HEK293 (cell line): Measurements from ENCODE around the gene RIC3.

ENCODE experiments used
- CTCF ChIA-PET: fragments of 350-600 bp; formaldehyde crosslinking; extraction: SDS; loops from one replicate; lab custom pipeline; 2021; ENCODE audit warnings: antibody characterized with exemption; lab: Yijun Ruan, JAX
- POLR2A ChIA-PET: fragments of 300-600 bp; formaldehyde crosslinking; extraction: SDS; loops from one replicate; lab custom pipeline; 2020; ENCODE audit warnings: antibody characterized with exemption, inconsistent platforms; lab: Yijun Ruan, JAX
- H3K27ac ChIP-seq: fragments of 200-500 bp; sonication (Bioruptor generic); 2 replicates; pipeline ENCODE4 v1.5.1; 2014; ENCODE audit warnings: low read depth, low read length, control low read depth, inconsistent platforms; ENCODE audit errors: extremely low read depth
- H3K36me3 ChIP-seq, 2 experiments: fragments of 200-500 bp in 1 of 2; sonication (Bioruptor generic) in 1 of 2; 1 replicate in 1 of 2; 2 replicates in 1 of 2; pipeline ENCODE4 v1.5.1; 2014 to 2017; ENCODE audit warnings: inconsistent platforms in 2 of 2, low read length in 2 of 2; ENCODE audit not compliant: control insufficient read depth in 2 of 2, insufficient read depth in 1 of 2
- H3K4me1 ChIP-seq: fragments of 200-500 bp; sonication (Bioruptor generic); 2 replicates; pipeline ENCODE4 v1.5.1; 2014; ENCODE audit warnings: mild to moderate bottlenecking, low read length, inconsistent platforms; ENCODE audit not compliant: control insufficient read depth, insufficient read depth
- H3K4me3 ChIP-seq: 2 replicates; pipeline ENCODE4 v1.5.1; 2011; ENCODE audit warnings: low read depth, mild to moderate bottlenecking, control low read depth, low read length, moderate library complexity
- H3K9me3 ChIP-seq: fragments of 200-500 bp; sonication (Bioruptor generic); 2 replicates; pipeline ENCODE4 v1.5.1; 2014; ENCODE audit warnings: low read depth, low read length, inconsistent platforms; ENCODE audit not compliant: control insufficient read depth, insufficient read depth
- GLIS1 ChIP-seq: fragments of 450-650 bp; formaldehyde crosslinking; IDR thresholded peaks from 2 replicates; pipeline ENCODE4 v1.5.1; 2016; ENCODE audit warnings: missing biosample characterization, missing genetic modification characterization
- HOXC10 ChIP-seq: sonication (generic); formaldehyde crosslinking; IDR thresholded peaks from 2 replicates; pipeline ENCODE4 v1.8.1; 2023; ENCODE audit warnings: mild to moderate bottlenecking, missing genetic modification reagents
- ZFP37 ChIP-seq: fragments of 450-650 bp; formaldehyde crosslinking; IDR thresholded peaks from 2 replicates; pipeline ENCODE4 v1.5.1; 2016; ENCODE audit warnings: missing biosample characterization, missing genetic modification characterization
- ZNF16 ChIP-seq: fragments of 450-650 bp; formaldehyde crosslinking; IDR thresholded peaks from 2 replicates; pipeline ENCODE4 v1.5.1; 2016; ENCODE audit warnings: low read depth, missing biosample characterization, missing genetic modification characterization
- ZNF274 ChIP-seq, 2 experiments: fragments of 200-500 bp in 1 of 2; fragments of 450-650 bp in 1 of 2; sonication (Bioruptor generic) in 1 of 2; formaldehyde crosslinking in 1 of 2; IDR thresholded peaks; 2 replicates each; pipeline versions ENCODE4 v1.5.1 to v1.6.1; 2014 to 2016; ENCODE audit warnings: borderline replicate concordance in 1 of 2, inconsistent platforms in 1 of 2, low read length in 1 of 2, missing biosample characterization in 1 of 2, missing genetic modification characterization in 1 of 2
- ZNF311 ChIP-seq: fragments of 450-650 bp; formaldehyde crosslinking; IDR thresholded peaks from 2 replicates; pipeline ENCODE4 v1.5.1; 2017; ENCODE audit warnings: missing biosample characterization, missing genetic modification characterization, borderline replicate concordance
- ZNF404 ChIP-seq: fragments of 450-650 bp; formaldehyde crosslinking; IDR thresholded peaks from 2 replicates; pipeline ENCODE4 v1.5.1; 2017; ENCODE audit warnings: missing biosample characterization, missing genetic modification characterization
- ZNF548 ChIP-seq: fragments of 450-650 bp; formaldehyde crosslinking; IDR thresholded peaks from 2 replicates; pipeline ENCODE4 v1.5.1; 2016; ENCODE audit warnings: missing biosample characterization, missing genetic modification characterization
- ZNF624 ChIP-seq: fragments of 450-650 bp; formaldehyde crosslinking; IDR thresholded peaks from 2 replicates; pipeline ENCODE4 v1.5.1; 2017; ENCODE audit warnings: missing biosample characterization, missing genetic modification characterization
- ZNF664 ChIP-seq: fragments of 450-650 bp; formaldehyde crosslinking; IDR thresholded peaks from 2 replicates; pipeline ENCODE4 v1.5.1; 2016; ENCODE audit warnings: missing biosample characterization, missing genetic modification characterization
- ZSCAN23 ChIP-seq: fragments of 450-650 bp; formaldehyde crosslinking; IDR thresholded peaks from 2 replicates; pipeline ENCODE4 v1.5.1; 2016; ENCODE audit warnings: missing biosample characterization, missing genetic modification characterization
- TF ChIP-seq, protein P1 (sequence below): fragments of 450-650 bp; formaldehyde crosslinking; IDR thresholded peaks from 2 replicates; pipeline ENCODE4 v1.5.1; 2017; ENCODE audit warnings: missing biosample characterization, missing genetic modification characterization
- TF ChIP-seq, protein P2 (sequence below): fragments of 450-650 bp; formaldehyde crosslinking; IDR thresholded peaks from 2 replicates; pipeline ENCODE4; 2016; ENCODE audit warnings: missing biosample characterization, missing genetic modification characterization
- TF ChIP-seq, protein P3 (sequence below): fragments of 450-650 bp; formaldehyde crosslinking; conservative IDR thresholded peaks from 2 replicates; pipeline ENCODE4 v1.5.1; 2016; ENCODE audit warnings: low read depth, missing biosample characterization, missing genetic modification characterization
- TF ChIP-seq, protein P4 (sequence below): fragments of 450-650 bp; formaldehyde crosslinking; IDR thresholded peaks from 2 replicates; pipeline ENCODE4 v1.5.0; 2017; ENCODE audit warnings: missing biosample characterization, missing genetic modification characterization, borderline replicate concordance
- TF ChIP-seq, protein P5 (sequence below): sonication (generic); formaldehyde crosslinking; IDR thresholded peaks from 2 replicates; pipeline ENCODE4 v1.8.1; 2022; ENCODE audit warnings: mild to moderate bottlenecking, moderate library complexity, missing genetic modification reagents

Gene RIC3

DNA sequence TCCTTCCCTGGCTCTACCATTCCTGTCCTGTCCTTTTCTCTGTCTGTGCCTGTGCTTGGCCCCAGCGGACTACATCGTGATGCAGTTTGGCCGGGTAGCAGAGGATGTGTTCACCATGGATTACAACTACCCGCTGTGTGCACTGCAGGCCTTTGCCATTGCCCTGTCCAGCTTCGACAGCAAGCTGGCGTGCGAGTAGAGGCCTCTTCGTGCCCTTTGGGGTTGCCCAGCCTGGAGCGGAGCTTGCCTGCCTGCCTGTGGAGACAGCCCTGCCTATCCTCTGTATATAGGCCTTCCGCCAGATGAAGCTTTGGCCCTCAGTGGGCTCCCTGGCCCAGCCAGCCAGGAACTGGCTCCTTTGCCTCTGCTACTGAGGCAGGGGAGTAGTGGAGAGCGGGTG, 67.4 kb downstream of the RIC3 start:
- ChIA-PET POLR2A (no interaction called here), CTCF (interaction anchor here (0.6 to 19.6 kb wide), 4 partner anchors 13 to 94 kb away, joined by 3 to 532 read pairs (median 230); no protein-coding TSS in a partner anchor)
- Histone ChIP-seq H3K9me3 (no peaks in the 10 kb centered on the region), H3K4me3 (no peak overlapping the region), H3K27ac (no peak overlapping the region), H3K4me1 (no peaks in the 10 kb centered on the region), H3K36me3 (peaks cover 0 to 100% of the 10 kb centered on the region in 2 experiments; a peak in 1 of 3 replicates)
- TF ChIP-seq HOXC10 (CRISPR knock-in tag) (no peak), ZNF624 (tag by site-specific recombination) (no peak), ZNF16 (tag by site-specific recombination) (no peak), ZNF404 (tag by site-specific recombination) (no peak), ZNF664 (no peak), ZSCAN23 (no peak), ZNF311 (tag by site-specific recombination) (no peak), GLIS1 (tag by site-specific recombination) (no peak), ZNF274 (IDR thresholded peaks at IDR 0.05; ENCODE audit: low read length) (no peak), ZNF274 (tag by site-specific recombination; IDR thresholded peaks at IDR 0.05; ENCODE audit: borderline replicate concordance) (no peak), ZFP37 (tag by site-specific recombination) (no peak), ZNF548 (tag by site-specific recombination) (no peak)
- TF ChIP-seq, protein P1, sequence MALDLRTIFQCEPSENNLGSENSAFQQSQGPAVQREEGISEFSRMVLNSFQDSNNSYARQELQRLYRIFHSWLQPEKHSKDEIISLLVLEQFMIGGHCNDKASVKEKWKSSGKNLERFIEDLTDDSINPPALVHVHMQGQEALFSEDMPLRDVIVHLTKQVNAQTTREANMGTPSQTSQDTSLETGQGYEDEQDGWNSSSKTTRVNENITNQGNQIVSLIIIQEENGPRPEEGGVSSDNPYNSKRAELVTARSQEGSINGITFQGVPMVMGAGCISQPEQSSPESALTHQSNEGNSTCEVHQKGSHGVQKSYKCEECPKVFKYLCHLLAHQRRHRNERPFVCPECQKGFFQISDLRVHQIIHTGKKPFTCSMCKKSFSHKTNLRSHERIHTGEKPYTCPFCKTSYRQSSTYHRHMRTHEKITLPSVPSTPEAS (tag by site-specific recombination) = no peak
- TF ChIP-seq, protein P2, sequence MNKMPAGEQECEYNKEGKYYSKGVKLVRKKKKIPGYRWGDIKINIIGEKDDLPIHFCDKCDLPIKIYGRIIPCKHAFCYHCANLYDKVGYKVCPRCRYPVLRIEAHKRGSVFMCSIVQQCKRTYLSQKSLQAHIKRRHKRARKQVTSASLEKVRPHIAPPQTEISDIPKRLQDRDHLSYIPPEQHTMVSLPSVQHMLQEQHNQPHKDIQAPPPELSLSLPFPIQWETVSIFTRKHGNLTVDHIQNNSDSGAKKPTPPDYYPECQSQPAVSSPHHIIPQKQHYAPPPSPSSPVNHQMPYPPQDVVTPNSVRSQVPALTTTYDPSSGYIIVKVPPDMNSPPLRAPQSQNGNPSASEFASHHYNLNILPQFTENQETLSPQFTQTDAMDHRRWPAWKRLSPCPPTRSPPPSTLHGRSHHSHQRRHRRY (tag by site-specific recombination) = no peak
- TF ChIP-seq, protein P3, sequence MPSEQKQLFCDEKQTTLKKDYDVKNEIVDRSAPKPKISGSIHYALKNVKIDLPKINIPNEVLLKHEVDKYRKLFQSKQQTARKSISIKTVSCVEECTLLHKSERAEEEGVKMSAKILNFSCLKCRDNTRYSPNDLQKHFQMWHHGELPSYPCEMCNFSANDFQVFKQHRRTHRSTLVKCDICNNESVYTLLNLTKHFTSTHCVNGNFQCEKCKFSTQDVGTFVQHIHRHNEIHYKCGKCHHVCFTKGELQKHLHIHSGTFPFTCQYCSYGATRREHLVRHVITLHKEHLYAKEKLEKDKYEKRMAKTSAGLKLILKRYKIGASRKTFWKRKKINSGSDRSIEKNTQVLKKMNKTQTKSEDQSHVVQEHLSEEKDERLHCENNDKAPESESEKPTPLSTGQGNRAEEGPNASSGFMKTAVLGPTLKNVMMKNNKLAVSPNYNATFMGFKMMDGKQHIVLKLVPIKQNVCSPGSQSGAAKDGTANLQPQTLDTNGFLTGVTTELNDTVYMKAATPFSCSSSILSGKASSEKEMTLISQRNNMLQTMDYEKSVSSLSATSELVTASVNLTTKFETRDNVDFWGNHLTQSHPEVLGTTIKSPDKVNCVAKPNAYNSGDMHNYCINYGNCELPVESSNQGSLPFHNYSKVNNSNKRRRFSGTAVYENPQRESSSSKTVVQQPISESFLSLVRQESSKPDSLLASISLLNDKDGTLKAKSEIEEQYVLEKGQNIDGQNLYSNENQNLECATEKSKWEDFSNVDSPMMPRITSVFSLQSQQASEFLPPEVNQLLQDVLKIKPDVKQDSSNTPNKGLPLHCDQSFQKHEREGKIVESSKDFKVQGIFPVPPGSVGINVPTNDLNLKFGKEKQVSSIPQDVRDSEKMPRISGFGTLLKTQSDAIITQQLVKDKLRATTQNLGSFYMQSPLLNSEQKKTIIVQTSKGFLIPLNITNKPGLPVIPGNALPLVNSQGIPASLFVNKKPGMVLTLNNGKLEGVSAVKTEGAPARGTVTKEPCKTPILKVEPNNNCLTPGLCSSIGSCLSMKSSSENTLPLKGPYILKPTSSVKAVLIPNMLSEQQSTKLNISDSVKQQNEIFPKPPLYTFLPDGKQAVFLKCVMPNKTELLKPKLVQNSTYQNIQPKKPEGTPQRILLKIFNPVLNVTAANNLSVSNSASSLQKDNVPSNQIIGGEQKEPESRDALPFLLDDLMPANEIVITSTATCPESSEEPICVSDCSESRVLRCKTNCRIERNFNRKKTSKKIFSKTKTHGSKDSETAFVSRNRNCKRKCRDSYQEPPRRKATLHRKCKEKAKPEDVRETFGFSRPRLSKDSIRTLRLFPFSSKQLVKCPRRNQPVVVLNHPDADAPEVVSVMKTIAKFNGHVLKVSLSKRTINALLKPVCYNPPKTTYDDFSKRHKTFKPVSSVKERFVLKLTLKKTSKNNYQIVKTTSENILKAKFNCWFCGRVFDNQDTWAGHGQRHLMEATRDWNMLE = no peak
- TF ChIP-seq, protein P4, sequence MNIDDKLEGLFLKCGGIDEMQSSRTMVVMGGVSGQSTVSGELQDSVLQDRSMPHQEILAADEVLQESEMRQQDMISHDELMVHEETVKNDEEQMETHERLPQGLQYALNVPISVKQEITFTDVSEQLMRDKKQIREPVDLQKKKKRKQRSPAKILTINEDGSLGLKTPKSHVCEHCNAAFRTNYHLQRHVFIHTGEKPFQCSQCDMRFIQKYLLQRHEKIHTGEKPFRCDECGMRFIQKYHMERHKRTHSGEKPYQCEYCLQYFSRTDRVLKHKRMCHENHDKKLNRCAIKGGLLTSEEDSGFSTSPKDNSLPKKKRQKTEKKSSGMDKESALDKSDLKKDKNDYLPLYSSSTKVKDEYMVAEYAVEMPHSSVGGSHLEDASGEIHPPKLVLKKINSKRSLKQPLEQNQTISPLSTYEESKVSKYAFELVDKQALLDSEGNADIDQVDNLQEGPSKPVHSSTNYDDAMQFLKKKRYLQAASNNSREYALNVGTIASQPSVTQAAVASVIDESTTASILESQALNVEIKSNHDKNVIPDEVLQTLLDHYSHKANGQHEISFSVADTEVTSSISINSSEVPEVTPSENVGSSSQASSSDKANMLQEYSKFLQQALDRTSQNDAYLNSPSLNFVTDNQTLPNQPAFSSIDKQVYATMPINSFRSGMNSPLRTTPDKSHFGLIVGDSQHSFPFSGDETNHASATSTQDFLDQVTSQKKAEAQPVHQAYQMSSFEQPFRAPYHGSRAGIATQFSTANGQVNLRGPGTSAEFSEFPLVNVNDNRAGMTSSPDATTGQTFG (tag by site-specific recombination) = no peak
- TF ChIP-seq, protein P5, sequence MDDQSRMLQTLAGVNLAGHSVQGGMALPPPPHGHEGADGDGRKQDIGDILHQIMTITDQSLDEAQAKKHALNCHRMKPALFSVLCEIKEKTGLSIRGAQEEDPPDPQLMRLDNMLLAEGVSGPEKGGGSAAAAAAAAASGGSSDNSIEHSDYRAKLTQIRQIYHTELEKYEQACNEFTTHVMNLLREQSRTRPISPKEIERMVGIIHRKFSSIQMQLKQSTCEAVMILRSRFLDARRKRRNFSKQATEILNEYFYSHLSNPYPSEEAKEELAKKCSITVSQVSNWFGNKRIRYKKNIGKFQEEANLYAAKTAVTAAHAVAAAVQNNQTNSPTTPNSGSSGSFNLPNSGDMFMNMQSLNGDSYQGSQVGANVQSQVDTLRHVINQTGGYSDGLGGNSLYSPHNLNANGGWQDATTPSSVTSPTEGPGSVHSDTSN = no peak
